HCT116 (cell line): Measurements from ENCODE around the gene SLC27A4.

ENCODE experiments used
- CEBPB ChIP-seq: IDR thresholded peaks from 2 replicates; pipeline ENCODE4 v1.6.1; 2012; ENCODE audit warnings: low read depth
- EZH2 ChIP-seq: fragments of 200-600 bp; sonication (generic); IDR thresholded peaks from 2 replicates; pipeline ENCODE4 v1.6.1; 2017; ENCODE audit warnings: antibody characterized with exemption, mixed run types
- EZH2phosphoT487 ChIP-seq: fragments of 200-600 bp; IDR thresholded peaks from 2 replicates; pipeline ENCODE4 v1.6.1; 2018; ENCODE audit warnings: antibody characterized with exemption, borderline replicate concordance
- POLR2A ChIP-seq: IDR thresholded peaks from 2 replicates; pipeline ENCODE4 v1.7.0; 2011; ENCODE audit warnings: borderline replicate concordance; ENCODE audit not compliant: insufficient read depth, insufficient read length; ENCODE audit errors: extremely low read depth
- POLR2AphosphoS5 ChIP-seq: IDR thresholded peaks from 2 replicates; pipeline ENCODE4 v1.6.1; 2011; ENCODE audit warnings: mild to moderate bottlenecking, low read depth, low read length, moderate library complexity
- RAD21 ChIP-seq: IDR thresholded peaks from 2 replicates; pipeline ENCODE4 v1.6.1; 2012; ENCODE audit warnings: low read depth, mild to moderate bottlenecking
- SP1 ChIP-seq: IDR thresholded peaks from 2 replicates; pipeline ENCODE4 v1.6.1; 2012; ENCODE audit warnings: low read depth
- TCF7L2 ChIP-seq: IDR thresholded peaks from 2 replicates; pipeline ENCODE4 v1.7.0; 2011; ENCODE audit warnings: borderline replicate concordance, inconsistent platforms; ENCODE audit not compliant: insufficient read depth, insufficient read length; ENCODE audit errors: extremely low read depth
- YY1 ChIP-seq: IDR thresholded peaks from 2 replicates; pipeline ENCODE4 v1.6.1; 2011; ENCODE audit warnings: low read length, low read depth, moderate library complexity, mild to moderate bottlenecking; ENCODE audit not compliant: insufficient replicate concordance; ENCODE audit errors: extremely low read depth
- TF ChIP-seq, protein P1 (sequence below): IDR thresholded peaks from 2 replicates; pipeline ENCODE4 v1.6.1; 2012
- TF ChIP-seq, protein P2 (sequence below), 3 experiments: fragments of 200-600 bp in 1 of 3; sonication (generic) in 1 of 3; IDR thresholded peaks in 2 of 3; conservative IDR thresholded peaks in 1 of 3; 2 replicates each; pipeline ENCODE4 v1.5.1; 2012 to 2017; ENCODE audit warnings: low read depth in 2 of 3, low read length in 2 of 3, antibody characterized with exemption in 1 of 3, borderline replicate concordance in 1 of 3, control low read depth in 1 of 3, mild to moderate bottlenecking in 1 of 3, mixed read lengths in 1 of 3, mixed run types in 1 of 3, moderate library complexity in 1 of 3; ENCODE audit not compliant: insufficient read depth in 1 of 3
- TF ChIP-seq, protein P3 (sequence below): IDR thresholded peaks from 2 replicates; pipeline ENCODE4 v1.6.1; 2011; ENCODE audit warnings: mild to moderate bottlenecking, low read length, moderate library complexity; ENCODE audit not compliant: insufficient replicate concordance; ENCODE audit errors: extremely low read depth
- TF ChIP-seq, protein P4 (sequence below): IDR thresholded peaks from 2 replicates; pipeline ENCODE4 v1.6.1; 2012
- TF ChIP-seq, protein P5 (sequence below): IDR thresholded peaks from 2 replicates; pipeline ENCODE4 v1.6.1; 2012; ENCODE audit warnings: low read depth

DNA sequence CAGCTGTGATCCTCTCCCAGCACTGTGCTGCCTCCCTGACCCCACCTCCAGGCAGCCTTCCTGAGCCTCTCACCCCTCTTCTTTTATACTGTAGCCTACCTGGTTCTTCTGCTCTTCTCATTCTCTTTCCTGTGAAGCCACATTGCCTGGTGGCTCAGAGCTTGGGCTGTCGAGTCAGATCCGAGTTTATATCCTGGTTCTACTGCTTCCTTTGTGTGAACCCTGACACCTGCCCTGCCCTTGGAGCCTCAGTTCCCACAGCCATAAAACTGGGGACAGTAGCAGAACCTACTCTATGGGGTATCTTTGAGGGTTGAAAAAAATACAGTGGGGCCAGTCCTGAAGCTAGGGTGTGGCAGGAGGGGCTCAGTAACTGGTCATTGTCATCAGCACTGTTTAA lies 8.8 kb downstream of the SLC27A4 start:
- TF ChIP-seq POLR2A (no peak), SP1 (no peak), TCF7L2 (no peak), CEBPB (no peak), YY1 (no peak), RAD21 (no peak), EZH2phosphoT487 (no peak), EZH2 (no peak), POLR2AphosphoS5 (no peak)
- TF ChIP-seq, protein P1, sequence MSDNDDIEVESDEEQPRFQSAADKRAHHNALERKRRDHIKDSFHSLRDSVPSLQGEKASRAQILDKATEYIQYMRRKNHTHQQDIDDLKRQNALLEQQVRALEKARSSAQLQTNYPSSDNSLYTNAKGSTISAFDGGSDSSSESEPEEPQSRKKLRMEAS, result no peak
- TF ChIP-seq, protein P2, sequence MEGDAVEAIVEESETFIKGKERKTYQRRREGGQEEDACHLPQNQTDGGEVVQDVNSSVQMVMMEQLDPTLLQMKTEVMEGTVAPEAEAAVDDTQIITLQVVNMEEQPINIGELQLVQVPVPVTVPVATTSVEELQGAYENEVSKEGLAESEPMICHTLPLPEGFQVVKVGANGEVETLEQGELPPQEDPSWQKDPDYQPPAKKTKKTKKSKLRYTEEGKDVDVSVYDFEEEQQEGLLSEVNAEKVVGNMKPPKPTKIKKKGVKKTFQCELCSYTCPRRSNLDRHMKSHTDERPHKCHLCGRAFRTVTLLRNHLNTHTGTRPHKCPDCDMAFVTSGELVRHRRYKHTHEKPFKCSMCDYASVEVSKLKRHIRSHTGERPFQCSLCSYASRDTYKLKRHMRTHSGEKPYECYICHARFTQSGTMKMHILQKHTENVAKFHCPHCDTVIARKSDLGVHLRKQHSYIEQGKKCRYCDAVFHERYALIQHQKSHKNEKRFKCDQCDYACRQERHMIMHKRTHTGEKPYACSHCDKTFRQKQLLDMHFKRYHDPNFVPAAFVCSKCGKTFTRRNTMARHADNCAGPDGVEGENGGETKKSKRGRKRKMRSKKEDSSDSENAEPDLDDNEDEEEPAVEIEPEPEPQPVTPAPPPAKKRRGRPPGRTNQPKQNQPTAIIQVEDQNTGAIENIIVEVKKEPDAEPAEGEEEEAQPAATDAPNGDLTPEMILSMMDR (IDR thresholded peaks at IDR 0.05 in 2 of 3, conservative IDR thresholded peaks at IDR 0.05 in 1 of 3; ENCODE audit: borderline replicate concordance in 1 of 3, insufficient read depth in 1 of 3, low read depth in 2 of 3, low read length in 2 of 3), result no peak
- TF ChIP-seq, protein P3, sequence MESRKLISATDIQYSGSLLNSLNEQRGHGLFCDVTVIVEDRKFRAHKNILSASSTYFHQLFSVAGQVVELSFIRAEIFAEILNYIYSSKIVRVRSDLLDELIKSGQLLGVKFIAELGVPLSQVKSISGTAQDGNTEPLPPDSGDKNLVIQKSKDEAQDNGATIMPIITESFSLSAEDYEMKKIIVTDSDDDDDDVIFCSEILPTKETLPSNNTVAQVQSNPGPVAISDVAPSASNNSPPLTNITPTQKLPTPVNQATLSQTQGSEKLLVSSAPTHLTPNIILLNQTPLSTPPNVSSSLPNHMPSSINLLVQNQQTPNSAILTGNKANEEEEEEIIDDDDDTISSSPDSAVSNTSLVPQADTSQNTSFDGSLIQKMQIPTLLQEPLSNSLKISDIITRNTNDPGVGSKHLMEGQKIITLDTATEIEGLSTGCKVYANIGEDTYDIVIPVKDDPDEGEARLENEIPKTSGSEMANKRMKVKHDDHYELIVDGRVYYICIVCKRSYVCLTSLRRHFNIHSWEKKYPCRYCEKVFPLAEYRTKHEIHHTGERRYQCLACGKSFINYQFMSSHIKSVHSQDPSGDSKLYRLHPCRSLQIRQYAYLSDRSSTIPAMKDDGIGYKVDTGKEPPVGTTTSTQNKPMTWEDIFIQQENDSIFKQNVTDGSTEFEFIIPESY, result no peak
- TF ChIP-seq, protein P4, sequence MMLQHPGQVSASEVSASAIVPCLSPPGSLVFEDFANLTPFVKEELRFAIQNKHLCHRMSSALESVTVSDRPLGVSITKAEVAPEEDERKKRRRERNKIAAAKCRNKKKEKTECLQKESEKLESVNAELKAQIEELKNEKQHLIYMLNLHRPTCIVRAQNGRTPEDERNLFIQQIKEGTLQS, result no peak
- TF ChIP-seq, protein P5, sequence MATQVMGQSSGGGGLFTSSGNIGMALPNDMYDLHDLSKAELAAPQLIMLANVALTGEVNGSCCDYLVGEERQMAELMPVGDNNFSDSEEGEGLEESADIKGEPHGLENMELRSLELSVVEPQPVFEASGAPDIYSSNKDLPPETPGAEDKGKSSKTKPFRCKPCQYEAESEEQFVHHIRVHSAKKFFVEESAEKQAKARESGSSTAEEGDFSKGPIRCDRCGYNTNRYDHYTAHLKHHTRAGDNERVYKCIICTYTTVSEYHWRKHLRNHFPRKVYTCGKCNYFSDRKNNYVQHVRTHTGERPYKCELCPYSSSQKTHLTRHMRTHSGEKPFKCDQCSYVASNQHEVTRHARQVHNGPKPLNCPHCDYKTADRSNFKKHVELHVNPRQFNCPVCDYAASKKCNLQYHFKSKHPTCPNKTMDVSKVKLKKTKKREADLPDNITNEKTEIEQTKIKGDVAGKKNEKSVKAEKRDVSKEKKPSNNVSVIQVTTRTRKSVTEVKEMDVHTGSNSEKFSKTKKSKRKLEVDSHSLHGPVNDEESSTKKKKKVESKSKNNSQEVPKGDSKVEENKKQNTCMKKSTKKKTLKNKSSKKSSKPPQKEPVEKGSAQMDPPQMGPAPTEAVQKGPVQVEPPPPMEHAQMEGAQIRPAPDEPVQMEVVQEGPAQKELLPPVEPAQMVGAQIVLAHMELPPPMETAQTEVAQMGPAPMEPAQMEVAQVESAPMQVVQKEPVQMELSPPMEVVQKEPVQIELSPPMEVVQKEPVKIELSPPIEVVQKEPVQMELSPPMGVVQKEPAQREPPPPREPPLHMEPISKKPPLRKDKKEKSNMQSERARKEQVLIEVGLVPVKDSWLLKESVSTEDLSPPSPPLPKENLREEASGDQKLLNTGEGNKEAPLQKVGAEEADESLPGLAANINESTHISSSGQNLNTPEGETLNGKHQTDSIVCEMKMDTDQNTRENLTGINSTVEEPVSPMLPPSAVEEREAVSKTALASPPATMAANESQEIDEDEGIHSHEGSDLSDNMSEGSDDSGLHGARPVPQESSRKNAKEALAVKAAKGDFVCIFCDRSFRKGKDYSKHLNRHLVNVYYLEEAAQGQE, result no peak
